ENCODE data around the gene DIPK1A.

DNA sequence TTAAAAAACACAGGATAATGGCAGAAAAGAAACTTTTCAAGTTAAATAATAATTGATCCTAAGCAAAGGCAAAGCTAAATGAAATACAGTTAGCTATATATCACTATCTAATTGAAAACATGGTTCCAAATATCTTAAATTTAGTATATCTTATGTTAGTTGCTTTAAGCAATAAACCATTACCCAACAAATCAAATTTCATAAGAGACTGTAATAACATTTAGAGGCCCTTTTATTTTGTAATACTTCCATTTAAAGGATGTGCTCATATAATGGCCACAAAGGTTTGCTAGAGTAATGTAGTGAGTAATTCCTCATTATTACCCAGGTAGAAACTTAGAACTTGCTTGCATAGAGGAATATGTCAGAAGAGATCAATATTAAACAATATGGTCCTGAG lies 97.1 kb downstream of the DIPK1A start:
- no peak for TF ChIP-seq POLR2A (IDR thresholded peaks at IDR 0.05; ENCODE audit: low read depth, low read length)
- no peak for TF ChIP-seq TAF1 (IDR thresholded peaks at IDR 0.05; ENCODE audit: borderline replicate concordance, low read depth, low read length)
- no peak for TF ChIP-seq POLR2AphosphoS5 (IDR thresholded peaks at IDR 0.05; ENCODE audit: low read depth, low read length)
